SH-SY5Y (cell line): ENCODE data around the gene IL4R.

Experiments used
- GATA2 ChIP-seq: IDR thresholded peaks from 2 replicates; pipeline ENCODE4 v1.6.1; 2011; ENCODE audit warnings: mild to moderate bottlenecking, low read depth, low read length
- GATA3 ChIP-seq: IDR thresholded peaks from 2 replicates; pipeline ENCODE4 v1.6.1; 2011; ENCODE audit warnings: low read depth, mild to moderate bottlenecking, low read length, moderate library complexity

GRCh38 chr16:27377666-27378485, 64.1 kb downstream of the IL4R start:
- no peak for TF ChIP-seq GATA2
- no peak for TF ChIP-seq GATA3
